GM21526 (cell line): Measurements from ENCODE around the gene ARMH4.
A peak's percentile ranks its signal among the peaks of the same experiment; 100 is the strongest.

Experiments used
- ATAC-seq: cut with Tn5 transposase; IDR thresholded peaks from one replicate; pipeline ENCODE4 v1.9.1; 2021; ENCODE audit warnings: moderate library complexity; ENCODE audit not compliant: unreplicated experiment, low FRiP score

The ARMH4 gene

DNA sequence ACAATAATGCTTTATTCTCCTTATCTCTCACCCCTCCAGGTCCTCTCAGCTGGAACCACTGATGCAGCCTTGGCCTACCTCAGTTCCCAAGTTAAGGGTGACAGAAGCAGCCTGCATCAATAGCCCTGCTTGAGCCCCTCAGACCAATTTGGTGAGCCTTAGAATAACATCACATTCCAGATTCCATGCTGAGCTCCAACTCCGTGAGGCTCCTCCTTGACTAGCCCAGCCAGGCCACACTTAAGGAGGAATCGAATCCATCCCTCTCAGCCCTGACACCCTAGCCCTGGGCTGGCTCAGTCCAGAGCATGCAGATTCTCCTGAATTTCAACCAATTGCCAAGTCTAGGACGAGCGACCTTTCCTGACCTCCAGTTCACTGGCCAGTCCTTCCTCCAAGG lies 91.1 kb downstream of the ARMH4 start:
- no peak for ATAC-seq

DNA sequence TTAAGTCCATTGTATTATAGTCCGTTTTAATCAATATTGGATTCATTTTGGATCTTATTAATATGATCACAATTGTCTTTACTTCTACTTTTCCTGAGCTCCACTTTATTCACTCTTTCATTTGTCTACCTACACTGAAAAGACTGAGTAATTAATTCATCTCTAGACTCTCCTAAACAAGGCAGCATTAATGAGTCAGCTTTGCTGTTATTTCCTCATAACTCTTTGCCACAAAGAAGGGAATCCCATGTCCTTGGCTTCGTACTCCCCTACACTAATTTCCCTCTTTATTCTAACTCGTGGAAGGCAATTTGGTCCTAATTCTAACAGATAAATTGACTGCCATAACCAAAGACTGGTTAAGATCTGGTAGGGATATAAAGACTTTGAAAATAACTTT lies 91.9 kb downstream of the ARMH4 start:
- ATAC-seq, result no peak

DNA sequence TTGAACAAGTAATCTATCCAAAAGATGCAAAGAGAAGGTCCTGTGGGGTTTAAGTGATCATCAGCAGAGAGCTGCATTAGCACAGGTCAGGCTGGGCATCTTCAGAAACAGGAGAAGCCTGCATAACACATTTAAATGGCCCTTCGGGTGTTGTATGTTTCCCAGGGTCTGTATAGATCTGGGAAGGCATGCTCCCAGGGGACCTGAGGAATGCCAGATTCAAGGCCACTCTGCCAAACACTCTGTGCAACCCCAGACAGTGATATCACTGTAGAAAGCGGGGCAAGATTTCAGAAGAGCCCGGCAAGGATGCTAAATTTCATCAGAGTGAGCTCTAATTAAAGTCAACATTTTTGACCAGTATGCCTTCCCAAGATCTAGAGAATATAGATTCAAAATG lies 92.9 kb downstream of the ARMH4 start:
- ATAC-seq, result no peak

DNA sequence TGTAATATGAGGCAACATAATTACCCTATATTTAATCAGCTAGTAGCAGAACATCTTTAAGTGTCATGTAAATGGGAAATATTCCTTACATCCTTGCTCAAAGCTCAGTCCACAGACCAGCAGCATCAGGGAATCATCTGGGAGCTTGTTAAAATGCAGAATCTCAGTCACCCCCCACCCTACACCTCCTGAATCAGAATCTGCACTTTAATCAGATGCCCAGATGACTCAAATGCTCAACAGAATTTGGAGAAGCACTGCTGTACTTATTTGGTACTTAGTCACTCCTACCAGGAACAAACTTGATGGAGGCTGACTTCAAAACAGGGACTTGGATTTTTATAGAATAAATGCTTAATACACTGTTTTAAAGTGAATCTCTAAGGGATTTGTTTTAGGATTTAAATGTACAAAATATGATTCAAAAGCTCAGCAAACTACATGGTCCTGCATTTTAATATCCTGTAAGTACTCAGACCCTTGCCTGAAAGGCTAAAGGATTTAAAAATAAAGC lies 96.5 kb downstream of the ARMH4 start:
- no peak for ATAC-seq

DNA sequence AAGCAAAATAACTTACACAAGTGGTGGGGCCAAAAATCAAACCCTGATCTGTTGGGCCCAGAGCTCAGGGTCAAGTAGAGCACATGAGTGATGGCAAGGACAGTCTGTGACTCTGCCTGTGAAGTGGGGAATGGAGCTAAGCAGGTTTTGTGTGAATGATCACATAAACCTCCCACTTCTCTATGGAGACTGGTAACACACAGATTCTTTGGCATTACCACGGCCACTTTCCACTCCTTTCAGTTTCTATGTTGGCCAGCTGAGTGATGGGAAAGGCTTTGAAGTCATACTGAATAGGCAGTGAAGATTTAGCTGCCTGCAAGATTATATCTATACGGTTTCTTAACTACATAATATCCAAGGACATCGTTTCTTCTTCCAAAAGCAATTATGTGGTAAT lies 97.9 kb downstream of the ARMH4 start:
- no peak for ATAC-seq

DNA sequence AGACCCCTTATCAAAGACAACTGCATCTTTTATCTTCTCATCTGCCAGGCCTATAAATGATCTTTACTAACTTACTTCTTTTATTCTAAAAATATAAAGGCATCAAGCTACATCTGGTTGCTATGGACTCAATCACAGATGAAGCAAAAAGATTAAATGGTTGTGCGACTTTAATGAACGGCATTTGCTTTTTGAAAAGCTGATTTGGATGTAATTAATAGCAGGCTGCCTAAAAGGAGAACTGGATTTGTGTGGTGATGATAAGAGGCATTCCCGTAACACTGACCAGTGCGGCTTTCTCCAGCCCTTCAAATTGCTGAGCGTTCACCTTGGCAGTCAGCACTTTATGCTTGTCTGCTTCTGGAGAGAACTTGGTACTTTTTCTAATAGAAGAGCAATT lies 103.8 kb downstream of the ARMH4 start:
- no peak for ATAC-seq

DNA sequence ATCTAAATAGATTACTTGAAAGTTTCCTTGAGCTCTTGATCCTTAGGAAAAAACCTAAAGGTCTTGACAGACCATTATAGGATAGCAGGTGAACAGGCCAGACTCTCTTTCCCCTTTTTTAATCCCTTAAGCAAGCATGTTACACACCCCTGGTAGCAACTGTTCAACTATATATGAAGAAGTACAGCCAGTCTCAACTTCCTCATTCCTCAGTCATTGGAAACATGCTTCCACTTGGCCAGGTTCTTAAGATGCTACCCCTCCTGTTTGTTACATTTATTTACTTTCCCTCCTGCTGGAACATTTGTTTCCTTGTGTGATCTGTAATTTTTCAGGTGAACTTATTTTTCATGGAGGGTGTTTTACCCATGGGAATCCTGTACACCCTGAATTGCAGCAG lies 124.1 kb downstream of the ARMH4 start:
- ATAC-seq, result no peak

DNA sequence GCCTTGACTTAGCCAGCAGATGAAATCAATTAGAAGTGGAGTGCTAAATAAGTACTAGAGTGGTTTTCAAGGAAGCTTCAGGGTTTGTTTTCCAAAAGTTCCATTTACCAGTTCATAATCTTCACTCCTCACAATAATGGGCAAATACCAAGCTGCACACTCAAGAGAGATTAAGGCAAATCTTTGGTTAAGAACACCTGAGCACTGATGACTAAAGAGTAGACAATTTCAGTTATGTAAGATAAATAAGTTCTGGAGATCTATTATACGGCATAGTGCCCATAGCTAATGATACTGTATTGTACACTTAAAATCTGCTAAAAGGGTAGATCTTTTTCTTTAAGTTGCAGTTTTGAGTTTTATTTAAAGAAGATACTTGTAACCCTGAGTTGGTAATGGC lies 125.0 kb downstream of the ARMH4 start:
- no peak for ATAC-seq

DNA sequence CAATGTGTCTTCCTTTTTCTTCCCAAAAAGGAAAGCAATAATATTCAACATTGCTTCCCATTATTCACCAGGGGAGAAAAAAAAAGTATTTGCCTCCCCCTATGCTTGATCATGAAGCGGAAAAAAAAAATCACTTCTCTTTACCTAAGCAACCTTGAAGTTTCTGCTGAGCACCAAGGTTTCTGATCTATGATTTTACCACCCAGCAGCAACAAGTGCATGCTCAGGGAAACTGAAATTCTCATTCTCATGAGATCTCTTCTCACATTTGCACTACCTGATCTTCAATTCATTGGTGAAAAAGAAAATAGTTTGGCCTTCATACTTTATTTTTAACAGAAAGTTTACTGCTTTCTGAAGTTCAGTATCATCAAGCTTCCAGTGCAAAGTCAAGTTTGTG lies 125.8 kb downstream of the ARMH4 start:
- ATAC-seq, result no peak

DNA sequence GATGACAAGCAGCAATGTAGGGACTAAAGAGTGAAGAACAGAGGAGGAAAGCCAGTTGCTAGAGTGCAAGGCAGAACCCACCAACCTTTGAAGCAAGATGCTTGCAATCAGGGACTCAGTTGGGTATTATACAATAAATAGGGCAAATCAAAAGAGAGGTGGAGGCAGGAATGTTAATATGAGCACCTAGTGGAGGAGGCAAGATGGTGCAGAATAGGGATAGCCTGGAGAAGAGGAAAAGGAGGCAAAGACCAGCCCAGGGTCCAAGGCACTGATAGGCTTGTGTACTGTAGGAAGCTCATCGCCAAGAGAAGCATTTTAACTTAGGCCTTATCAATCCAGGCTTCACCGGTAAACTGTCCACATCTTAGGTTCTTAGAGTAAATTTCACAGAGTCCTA lies 137.2 kb downstream of the ARMH4 start:
- no peak for ATAC-seq

DNA sequence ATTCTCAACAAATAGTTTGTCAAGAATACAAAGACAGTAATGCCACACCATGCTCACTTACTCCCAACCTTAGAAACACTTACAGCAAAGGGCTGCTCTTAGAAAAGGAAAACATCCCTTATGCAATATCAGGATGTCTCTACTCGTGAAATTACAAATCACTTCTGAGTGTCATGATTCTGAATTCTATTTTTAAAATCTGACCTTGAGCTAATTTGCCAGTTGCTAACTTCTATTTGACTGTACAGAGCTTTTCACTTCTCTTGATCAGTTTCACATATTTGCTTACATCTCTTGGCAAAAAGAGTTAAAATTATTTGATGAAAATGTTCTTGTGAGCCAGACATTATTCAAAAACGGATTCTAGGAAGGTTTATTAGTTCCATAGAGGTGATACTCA lies 149.4 kb downstream of the ARMH4 start:
- ATAC-seq, result no peak

DNA sequence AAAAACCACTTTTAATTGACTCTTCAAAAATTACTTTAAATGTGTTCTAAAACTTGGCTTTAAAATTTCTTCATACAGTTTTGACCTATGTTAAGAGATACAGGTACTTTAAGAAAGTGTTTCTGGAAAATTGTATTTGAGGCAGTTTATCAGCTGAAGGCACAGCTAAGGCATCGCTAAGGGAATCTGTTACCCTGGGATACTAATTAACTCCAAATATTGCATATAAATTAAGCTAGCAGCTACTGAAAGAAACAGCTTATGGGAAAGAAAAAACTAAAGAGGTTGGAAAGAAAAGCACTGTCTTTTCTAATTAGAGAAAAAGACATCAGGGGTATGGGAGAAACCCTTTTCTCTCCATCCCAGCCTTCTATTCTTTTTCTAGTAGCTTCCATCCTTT lies 152.0 kb downstream of the ARMH4 start:
- no peak for ATAC-seq

DNA sequence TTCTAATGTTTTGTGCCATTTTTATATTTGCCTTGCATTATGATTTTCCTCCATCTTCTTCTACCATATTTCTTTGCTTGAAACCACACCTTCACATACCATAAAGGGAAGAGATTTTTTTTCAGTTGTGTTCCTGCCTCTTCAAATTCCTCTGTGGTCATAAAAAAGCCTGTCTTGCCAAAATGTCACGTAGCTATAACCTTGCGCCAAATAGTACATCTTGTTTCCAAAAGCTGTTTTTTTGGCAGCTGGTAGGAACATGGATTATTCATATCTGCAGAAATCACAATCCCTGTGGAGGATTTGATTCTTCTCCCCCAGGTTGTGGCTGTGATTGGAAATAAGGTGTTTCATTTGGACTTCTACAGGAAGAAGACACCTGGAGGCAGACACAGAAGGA lies 152.5 kb downstream of the ARMH4 start:
- ATAC-seq, result no peak

DNA sequence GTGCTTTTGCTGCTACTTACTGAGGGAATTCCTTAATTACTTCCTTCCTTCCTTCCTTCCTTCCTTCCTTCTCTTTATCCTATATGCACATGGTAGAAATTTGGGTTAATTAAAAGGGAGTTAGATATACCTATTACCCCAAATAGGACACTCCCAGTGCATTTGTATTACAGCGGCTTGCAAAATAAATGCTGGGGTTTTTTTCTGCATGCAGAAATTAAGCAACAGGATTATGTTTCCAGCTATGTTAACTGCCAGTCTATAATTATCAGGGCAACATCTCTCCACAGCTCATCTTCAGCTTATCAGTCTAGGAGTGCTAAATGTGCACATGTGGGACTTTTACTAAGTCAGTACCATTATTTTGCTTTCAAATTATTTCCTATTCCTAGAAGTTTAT lies 153.2 kb downstream of the ARMH4 start:
- ATAC-seq, result no peak

DNA sequence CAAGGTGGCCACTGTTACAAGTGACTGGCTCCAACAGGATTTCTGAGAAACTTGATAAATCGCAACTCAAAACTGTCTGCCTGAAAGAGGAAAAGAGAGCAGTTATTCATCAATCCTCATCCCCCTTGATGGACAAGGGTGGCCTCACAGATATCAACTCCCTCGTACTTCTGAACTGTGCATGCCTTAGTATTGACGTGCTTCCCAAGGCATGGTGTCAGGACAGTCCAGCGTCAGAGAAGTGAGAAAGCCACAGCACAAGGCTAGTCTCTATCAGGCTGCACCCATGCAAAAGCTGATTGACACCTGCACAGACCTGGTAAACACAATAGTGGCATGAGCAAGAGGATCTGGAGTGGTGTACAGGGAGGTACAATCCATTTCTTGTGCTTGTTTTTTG lies 160.7 kb downstream of the ARMH4 start:
- no peak for ATAC-seq

DNA sequence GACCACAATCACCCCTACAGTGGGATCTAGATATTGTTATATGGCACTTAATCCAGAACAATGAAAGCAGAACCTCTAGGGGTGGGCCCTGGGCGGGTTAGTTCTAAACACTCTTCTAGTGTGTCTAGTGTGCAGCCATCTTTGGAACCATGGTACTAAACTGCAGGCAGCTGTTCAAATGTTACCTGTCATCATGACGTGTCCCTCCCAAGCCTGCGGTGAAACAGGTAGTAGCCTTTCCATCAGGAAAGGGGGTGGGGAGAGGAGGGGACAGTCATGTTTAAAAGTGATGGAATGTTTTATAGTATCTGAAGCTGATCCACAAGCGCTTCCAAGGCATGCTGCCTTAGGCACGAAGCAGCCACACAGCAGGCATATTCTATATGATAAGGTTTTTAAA lies 163.6 kb downstream of the ARMH4 start:
- ATAC-seq, result no peak

DNA sequence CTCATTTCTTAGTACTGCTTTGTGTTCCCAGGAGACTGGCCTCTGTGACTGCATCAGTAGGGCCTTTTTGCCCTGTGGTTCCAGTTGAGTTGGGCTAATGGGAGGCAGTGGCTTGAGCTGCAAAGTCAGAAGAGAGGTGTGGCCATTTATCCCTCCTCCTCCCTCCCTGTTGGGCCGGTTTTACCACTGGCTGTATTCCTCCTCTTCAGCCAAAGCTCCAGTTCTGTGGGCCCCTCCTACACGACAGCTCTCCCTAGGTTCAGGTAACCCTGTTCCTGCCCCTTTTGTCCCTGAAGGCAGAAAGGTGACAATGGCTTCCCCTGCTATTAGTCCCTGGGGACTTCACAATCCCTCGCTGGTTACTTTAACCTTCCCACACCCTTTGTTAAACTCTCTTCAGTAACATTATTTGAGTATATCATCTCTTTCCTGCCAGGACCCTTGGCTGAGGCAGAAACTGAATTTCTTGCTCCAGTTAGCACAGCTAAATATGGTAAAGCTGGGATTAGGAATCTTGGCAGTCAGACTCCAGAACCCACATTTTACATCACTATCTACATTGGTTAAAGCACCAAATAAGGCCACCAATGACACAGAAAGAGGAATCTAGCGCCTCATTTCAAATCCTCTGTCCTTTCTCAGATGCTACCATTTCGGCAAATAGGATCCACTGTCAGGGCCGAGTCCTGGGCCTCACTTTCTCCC lies 164.3 kb downstream of the ARMH4 start:
- ATAC-seq, result no peak

DNA sequence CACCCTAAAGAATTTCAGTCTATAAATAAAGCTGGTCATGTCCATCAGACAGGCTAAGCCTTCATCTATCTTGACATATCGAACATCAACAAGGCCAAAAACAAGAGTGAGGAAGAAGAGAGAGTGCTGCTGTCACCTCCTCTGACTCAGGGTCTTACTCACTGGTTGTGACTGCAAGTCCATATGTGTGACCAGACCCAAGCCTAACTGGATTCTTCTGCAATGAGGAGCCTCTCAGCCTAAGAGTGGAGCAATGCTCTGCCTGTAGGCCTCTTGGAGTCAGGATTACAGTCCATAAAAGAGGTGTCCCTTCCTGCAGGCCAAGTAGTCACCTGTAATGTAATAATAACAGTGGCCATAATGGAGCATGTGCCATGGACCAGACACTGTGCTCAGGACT lies 165.0 kb downstream of the ARMH4 start:
- no peak for ATAC-seq

DNA sequence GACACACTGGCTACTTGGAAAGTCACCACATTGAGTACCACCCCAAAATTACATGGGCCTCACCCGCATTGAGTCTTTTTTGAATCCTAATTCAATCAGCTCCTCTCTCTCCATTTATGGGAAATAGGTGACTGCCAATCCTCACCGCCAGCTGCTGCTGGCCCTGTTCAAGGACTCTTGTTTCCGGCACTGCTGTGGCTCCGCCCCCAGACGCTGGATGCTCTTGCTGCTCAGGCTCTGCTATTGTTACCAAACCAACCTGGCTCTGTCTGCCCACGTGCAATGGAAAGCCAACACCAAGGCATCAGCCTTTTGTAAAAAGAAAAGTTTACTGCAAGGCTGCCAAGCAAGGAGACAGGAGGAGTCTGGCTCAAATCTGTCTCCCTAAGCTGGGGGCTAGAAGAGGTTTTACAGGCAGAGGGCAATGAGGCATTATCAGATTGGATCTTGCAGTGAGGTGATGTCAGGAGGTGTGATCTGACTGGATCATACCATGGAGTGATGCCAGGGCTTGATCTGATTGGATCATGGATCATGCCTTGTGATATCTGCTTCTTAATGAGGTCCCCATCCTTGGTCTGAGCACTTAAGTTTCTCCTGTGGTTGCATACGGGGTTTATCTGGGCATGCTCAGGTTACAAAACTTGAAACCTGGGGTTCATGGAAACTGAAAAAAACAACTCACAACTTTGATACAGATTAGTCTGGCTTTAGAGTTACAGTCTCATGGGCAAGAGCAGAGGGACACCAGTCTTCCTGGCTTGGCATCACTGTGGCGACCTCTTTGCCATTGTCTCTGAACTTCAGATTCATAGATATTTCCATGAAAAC lies 169.0 kb downstream of the ARMH4 start:
- ATAC-seq, result peak; percentile 63

DNA sequence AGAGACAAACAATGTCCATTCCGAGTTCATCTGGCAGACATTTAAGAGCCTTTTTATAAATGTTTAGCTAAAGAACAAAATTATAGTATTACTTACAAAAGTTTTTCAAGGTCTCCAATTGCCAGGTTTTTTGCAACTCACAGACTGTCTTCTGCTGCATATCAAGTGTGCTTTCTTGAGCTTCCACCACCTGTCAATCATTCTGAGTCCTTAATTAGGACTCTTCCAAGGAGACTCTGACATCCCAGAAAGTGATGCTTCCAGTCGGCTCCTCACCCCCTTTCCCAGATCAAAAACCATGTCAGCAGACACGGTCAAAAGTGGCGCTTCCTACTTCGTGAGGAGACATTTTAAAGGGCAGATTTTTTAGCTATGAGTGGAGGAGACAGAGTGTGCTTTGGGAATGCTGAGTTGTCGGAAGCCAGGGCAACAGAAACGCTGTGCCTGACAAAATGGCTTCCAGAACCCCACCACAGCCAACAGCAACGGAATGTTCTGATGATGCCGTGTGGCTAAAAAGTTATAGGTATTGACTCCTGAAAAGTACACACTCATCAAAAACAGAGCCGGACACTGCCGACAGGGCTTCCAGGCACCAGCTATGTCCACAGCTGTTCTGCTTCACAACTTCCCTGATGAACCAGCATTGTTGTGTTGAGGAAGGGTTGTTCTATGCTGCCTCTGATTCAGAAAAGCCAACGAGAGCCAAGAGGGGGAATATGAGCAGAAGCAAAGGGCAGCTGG lies 170.0 kb downstream of the ARMH4 start:
- no peak for ATAC-seq

DNA sequence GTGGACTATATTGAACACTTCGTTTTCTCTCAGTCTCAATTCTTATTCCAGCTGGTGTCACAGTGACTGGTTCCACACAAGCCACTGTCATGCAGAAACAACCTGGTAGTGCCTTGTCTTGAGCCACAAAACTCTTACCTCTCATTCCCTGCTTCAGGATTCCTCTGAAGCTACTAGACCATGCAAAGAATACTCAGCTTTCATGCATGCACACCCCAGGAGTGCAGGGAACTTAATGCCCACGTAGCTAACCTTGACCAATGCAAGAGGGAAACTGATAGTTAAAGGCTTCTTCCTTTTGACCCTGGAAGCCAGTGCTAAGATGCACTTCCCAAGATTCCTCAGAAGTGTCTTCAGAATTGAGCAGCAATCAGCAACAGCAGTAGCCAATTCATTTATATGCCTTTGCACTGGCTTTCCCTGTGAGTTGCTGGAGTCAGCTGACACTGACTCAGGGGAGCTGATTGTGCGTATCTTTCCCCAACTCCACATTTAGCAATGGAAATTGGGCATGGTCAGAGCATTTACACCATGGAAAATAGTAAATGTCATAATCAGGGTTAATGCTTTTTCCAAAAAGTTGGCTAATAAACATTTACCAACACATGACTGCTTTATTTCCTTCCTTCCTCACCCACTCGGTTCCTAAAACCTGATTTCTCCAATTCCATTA lies 172.5 kb downstream of the ARMH4 start:
- no peak for ATAC-seq
